Thyroid gland (tissue), 4 donors: Measurements from ENCODE around the gene DAGLA.

Experiments
- POLR2A ChIP-seq, 2 donors: fragments of 450-650 bp; IDR thresholded peaks; one replicate each; pipeline ENCODE4 v1.6.1; 2017; ENCODE audit warnings: antibody characterized with exemption in 2 of 2, mild to moderate bottlenecking in 2 of 2, moderate library complexity in 1 of 2
- TF ChIP-seq, protein P1 (sequence below), 6 experiments: fragments of 200-600 bp in 3 of 6; fragments of 450-650 bp in 3 of 6; sonication (generic) in 3 of 6; IDR thresholded peaks; one replicate each; pipeline ENCODE4 v1.5.1; 2016 to 2019; ENCODE audit warnings: antibody characterized with exemption in 6 of 6, mild to moderate bottlenecking in 2 of 6, inconsistent platforms in 1 of 6, moderate library complexity in 1 of 6

- TF ChIP-seq, protein P1, sequence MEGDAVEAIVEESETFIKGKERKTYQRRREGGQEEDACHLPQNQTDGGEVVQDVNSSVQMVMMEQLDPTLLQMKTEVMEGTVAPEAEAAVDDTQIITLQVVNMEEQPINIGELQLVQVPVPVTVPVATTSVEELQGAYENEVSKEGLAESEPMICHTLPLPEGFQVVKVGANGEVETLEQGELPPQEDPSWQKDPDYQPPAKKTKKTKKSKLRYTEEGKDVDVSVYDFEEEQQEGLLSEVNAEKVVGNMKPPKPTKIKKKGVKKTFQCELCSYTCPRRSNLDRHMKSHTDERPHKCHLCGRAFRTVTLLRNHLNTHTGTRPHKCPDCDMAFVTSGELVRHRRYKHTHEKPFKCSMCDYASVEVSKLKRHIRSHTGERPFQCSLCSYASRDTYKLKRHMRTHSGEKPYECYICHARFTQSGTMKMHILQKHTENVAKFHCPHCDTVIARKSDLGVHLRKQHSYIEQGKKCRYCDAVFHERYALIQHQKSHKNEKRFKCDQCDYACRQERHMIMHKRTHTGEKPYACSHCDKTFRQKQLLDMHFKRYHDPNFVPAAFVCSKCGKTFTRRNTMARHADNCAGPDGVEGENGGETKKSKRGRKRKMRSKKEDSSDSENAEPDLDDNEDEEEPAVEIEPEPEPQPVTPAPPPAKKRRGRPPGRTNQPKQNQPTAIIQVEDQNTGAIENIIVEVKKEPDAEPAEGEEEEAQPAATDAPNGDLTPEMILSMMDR (IDR thresholded peaks at IDR 0.05), result no peak
- no peak for TF ChIP-seq POLR2A (IDR thresholded peaks at IDR 0.05)
These were observed 16.9 kb downstream of the DAGLA start for GRCh38 chr11:61697078-61697502.
